Stomach smooth muscle (tissue), 2 donors: ENCODE results near the gene KCNQ1OT1.

Experiments used
- H3K27ac ChIP-seq: one replicate; pipeline ENCODE4 v1.7.0; 2013; ENCODE audit warnings: mild to moderate bottlenecking, low read length, inconsistent platforms
- H3K27me3 ChIP-seq, 2 donors: one replicate each; pipeline ENCODE4 v1.7.0; 2013; ENCODE audit warnings: low read length in 2 of 2; ENCODE audit not compliant: insufficient read depth in 2 of 2, control insufficient read depth in 1 of 2
- H3K36me3 ChIP-seq, 2 donors: one replicate each; pipeline ENCODE4 v1.7.0; 2013; ENCODE audit warnings: low read length in 2 of 2; ENCODE audit not compliant: control insufficient read depth in 2 of 2, insufficient read depth in 2 of 2
- H3K4me1 ChIP-seq: one replicate; pipeline ENCODE4 v1.7.0; 2013; ENCODE audit warnings: low read length; ENCODE audit not compliant: control insufficient read depth, insufficient read depth
- H3K4me3 ChIP-seq, 2 donors: one replicate each; pipeline ENCODE4 v1.7.0; 2013; ENCODE audit warnings: low read length in 2 of 2
- H3K9ac ChIP-seq, 2 donors: one replicate each; pipeline ENCODE4 v1.7.0; 2013; ENCODE audit warnings: low read length in 2 of 2, mild to moderate bottlenecking in 1 of 2
- H3K9me3 ChIP-seq, 2 donors: one replicate each; pipeline ENCODE4 v1.7.0; 2013; ENCODE audit warnings: low read length in 2 of 2; ENCODE audit not compliant: control insufficient read depth in 2 of 2
- donor health status: healthy.
- donor health status: Pancreatic carcinoma.

KCNQ1OT1 gene

DNA sequence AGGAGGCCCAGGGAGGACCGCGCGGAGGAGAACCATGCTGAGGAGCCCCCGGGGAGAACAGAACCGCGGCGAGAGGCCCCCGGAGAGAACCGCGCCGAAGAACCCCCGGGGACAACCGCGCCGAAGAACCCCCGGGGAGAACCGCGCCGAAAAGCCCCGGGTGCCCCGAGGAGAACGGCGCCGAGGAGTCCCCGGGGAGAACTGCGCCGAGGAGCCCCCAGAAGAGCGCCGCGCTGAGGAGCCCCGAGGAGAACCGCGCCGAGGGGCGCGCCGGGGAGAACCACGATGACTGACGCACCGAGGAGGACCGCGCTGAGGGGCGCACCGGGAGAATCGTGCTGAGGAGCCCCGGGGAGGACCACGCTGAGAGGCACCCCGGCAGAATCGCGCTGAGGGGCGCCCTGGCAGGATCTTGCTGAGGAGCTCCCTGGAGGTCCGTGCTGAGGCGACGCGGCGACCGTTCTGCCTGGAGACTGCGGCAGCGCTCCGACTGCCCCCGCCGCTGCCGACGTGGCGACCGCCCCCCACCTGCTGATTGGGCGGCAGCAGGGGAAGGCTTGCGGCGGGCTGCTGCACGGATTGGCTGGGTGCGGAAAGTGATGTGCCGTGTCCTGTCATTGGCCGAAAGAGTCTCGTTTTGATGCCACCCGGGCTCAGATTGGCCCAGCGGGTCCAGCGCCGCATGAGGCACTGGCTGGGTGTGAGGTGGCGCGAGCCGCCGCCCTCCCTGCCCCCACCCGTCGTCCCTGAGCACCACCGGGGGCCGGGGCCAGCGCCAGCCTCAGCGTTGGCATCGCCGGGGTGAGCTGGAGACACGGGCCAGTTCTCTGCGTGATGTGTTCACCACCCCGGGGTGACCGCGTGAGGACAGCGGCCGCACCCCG, at the start of gene KCNQ1OT1:
TSS of gene KCNQ1OT1 (minus strand) at position 464 of the 884 bp plus-strand sequence.
- Histone ChIP-seq H3K9me3 (no peaks in the 10 kb centered on the region), H3K4me1 (peaks cover 11% of the 10 kb centered on the region), H3K27ac (peak within 1 kb of the TSS; percentile 82), H3K36me3 (no peaks in the 10 kb centered on the region), H3K27me3 (no peaks in the 10 kb centered on the region), H3K9ac (peak within 1 kb of the TSS; percentile 66 to 69), H3K4me3 (peak within 1 kb of the TSS; percentile 78 to 83)

DNA sequence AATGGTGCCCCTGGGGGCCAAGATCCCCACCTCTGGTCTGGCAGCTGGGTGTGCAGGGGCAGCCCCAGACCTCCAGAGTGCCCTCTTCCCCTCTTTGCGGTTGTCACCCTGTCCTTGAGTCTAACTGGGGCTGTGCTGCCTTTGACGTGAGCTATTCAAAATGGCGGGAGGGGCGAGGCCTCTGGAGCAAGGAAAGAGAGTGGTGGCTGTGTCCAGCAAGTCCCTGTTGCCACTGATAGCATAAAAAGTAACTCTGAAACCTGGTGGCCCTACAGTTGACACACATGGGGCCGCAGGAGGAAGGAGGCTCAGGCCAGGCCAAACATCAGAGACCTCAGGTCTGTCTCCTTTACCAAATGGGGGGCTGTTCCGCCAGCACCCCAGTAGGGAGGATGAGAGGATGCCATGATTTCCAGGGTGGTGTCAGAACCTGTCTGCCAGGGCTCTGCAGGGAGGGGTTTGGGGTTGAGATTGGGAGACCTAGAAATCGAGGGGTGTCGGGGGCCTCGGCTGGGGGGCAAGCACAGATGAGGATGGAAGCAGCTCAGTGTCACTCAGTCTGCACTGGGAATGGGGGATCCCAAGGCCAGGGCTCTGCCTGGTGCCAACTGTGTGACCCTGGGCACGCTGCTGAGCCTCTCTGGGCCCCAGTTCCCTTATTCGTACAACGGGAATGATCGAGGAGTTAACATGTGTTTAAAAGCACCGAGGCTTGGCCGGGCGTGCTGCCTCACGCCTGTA, 49.2 kb upstream of the KCNQ1OT1 start:
- Histone ChIP-seq H3K36me3 (no peaks in the 10 kb centered on the region), H3K9me3 (no peaks in the 10 kb centered on the region), H3K27me3 (no peaks in the 10 kb centered on the region), H3K4me3 (no peak overlapping the region), H3K9ac (no peak overlapping the region), H3K4me1 (peaks cover 4% of the 10 kb centered on the region), H3K27ac (no peak overlapping the region)

DNA sequence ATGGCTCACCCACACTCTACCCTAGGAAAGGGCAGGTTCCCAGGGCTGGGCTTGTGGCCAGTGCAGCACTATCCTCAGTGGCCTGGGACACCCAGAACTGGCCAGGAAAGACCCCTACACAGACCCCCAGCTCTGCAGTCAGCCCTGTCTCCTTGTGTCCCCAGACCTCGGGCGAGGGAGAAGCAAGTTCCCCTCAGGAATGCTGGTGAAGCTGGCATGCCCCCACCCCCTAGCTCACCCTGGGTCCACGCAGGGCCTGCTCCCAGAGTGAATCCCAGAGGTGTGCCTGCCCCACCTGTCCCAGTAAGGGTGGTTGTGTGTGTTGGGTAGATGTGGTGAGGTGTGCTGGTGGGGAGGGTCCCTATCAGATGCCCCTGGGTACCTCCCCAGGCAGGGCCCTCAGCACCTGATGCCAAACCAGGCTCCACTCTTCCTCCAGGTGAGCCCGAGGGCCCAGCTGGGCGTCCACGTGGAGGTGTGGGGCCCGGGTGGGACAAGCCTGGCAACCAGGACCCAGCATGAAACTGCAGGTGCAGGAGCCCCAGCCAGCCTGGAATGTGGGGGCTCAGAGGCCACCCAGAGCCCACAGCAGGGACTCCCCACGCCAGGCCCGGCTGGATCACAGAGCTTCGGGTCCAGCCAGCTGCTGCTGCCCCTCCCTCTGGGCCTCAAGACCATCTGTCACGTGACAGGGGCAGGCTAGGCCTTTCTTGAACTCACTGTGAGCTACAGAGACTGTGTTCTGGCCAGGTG, 48.4 kb upstream of the KCNQ1OT1 start:
- Histone ChIP-seq H3K4me1 (peaks cover 4% of the 10 kb centered on the region), H3K27ac (no peak overlapping the region)

DNA sequence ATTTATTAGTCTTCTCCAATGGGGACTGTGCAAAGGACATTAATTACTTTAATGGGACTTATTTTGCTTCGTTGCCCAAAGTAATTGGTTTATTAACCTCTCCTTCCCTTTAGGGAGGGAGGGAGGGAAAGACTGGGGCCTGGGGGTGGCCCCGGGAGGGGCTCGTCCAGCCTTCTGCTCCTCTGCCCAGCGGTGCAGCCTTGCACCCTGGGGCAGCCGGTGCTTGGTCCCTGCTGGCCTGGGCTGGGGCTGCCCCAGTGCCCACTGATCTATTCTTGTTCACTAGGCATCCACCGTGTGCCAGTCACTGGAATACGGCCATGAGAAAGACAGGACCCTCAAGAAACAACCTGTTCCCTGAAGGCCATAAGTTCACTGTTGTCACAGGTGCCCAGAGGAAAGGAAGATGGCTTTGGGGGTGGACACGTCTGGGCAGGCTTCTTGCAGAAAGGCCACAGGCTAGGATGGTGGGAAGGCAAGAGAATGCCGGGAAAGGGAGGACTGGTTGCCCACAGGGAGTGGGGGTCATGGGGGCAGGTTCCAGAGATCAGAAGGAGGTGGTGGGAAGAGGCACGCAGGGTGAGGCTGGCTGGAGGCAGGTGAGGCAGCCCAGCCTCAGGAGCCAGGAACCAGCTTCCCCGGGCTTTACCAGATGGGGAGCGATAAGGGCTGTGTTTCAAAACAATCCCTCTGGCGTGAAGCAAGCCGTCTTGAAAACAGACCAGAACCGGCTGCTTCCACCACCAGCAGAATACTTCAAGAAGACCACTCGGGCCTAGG, 47.6 kb upstream of the KCNQ1OT1 start:
- Histone ChIP-seq H3K27ac (no peak overlapping the region), H3K36me3 (no peaks in the 10 kb centered on the region), H3K4me3 (no peak overlapping the region), H3K9me3 (no peaks in the 10 kb centered on the region), H3K4me1 (peaks cover 4% of the 10 kb centered on the region), H3K27me3 (no peaks in the 10 kb centered on the region), H3K9ac (no peak overlapping the region)

More for the DNA sequence above, 48.4 kb upstream of the KCNQ1OT1 start:
- Histone ChIP-seq H3K9me3 (no peaks in the 10 kb centered on the region), H3K36me3 (no peaks in the 10 kb centered on the region), H3K4me3 (no peak overlapping the region), H3K27me3 (no peaks in the 10 kb centered on the region), H3K9ac (no peak overlapping the region)

DNA sequence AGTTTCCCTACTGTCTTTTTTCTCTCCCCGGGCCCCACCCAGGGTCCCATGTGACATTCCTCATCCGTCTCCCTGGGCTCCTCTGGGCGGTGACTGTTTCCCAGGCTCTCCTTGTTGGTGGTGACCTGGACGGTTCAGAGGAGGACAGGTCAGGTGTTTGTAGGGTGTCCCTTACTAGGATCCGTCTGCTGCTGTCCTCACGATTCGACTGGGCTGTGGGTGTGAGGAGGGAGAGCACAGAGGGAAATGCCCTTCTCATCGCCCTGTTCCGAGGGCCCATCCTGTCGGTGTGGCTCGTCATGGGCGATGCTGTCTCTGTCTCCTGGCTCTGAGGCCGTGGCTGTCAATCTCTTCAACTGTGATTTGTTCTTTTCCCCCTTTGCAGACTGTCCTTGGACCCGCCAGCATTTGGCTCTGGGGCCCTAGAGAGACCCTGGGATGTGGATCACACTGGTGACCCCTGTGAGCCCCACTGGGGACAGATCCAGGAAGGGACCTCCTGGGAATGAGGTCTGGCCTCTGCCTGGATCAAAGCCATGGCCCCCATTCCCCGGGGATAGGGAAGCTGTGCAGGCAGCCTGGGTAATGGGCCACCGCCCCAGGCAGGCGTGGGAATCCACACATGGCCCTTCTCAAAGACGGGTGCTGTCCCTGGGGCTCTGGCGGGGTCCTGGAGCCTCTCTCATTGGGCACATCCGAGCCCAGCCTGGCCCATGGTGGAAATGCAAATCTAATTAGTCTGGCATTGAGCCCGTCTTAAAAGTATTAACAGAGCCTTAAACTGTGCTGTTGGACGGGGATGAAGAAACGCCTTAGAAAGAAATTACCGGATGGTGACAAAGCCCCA, 46.8 kb upstream of the KCNQ1OT1 start:
- H3K27ac ChIP-seq = no peak overlapping the region
- no peak overlapping the region for H3K9ac ChIP-seq
- no peaks in the 10 kb centered on the region for H3K27me3 ChIP-seq
- H3K9me3 ChIP-seq = no peaks in the 10 kb centered on the region
- H3K4me1 ChIP-seq = peaks cover 8% of the 10 kb centered on the region
- H3K36me3 ChIP-seq = no peaks in the 10 kb centered on the region
- H3K4me3 ChIP-seq = no peak overlapping the region

DNA sequence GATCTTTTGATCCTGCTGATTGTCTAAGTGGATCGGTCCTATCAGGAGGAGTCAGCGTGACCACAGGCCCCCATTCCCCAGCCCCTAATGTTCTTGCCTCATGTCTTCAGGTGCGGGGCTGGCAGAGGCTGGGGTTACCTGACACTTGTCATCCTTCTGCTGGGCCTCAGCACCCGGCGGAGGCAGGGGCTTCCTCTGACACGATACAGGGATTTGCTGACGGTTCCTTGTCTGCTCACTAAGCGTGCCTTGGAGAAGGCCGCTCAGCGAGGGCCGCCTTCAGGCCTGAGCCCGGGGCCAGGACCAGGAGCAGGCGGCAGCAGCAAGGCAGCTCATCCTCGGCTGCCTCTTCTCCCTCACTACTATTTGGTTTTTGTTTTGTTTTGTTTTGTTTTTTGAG, 45.7 kb upstream of the KCNQ1OT1 start:
- Histone ChIP-seq H3K4me3 (no peak overlapping the region), H3K9me3 (no peaks in the 10 kb centered on the region), H3K9ac (no peak overlapping the region), H3K27me3 (no peaks in the 10 kb centered on the region), H3K4me1 (peaks cover 7% of the 10 kb centered on the region), H3K27ac (no peak overlapping the region), H3K36me3 (no peaks in the 10 kb centered on the region)

DNA sequence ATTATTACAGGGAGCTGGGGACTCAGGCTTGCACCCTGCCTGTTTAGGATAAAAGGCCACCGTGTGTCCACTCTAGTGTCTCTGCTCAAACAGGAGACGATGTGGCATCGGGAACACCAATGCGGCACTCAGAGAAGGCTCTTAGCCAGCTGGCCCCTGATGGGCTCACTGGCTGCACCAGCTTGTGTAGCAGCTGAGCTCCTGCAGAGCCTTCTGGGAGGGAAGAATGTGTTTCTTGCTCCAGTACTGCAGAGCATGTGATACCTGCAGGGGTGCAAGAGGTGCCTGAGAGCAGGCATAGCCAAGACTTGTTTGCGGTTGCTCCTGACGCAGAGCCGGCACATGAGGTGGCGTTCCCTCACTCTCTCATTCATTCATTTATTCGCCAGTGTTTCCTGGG, 44.4 kb upstream of the KCNQ1OT1 start:
- no peaks in the 10 kb centered on the region for H3K27me3 ChIP-seq
- no peaks in the 10 kb centered on the region for H3K9me3 ChIP-seq
- H3K4me3 ChIP-seq = no peak overlapping the region
- no peaks in the 10 kb centered on the region for H3K36me3 ChIP-seq
- H3K27ac ChIP-seq = no peak overlapping the region
- no peak overlapping the region for H3K9ac ChIP-seq
- H3K4me1 ChIP-seq = peaks cover 5% of the 10 kb centered on the region

DNA sequence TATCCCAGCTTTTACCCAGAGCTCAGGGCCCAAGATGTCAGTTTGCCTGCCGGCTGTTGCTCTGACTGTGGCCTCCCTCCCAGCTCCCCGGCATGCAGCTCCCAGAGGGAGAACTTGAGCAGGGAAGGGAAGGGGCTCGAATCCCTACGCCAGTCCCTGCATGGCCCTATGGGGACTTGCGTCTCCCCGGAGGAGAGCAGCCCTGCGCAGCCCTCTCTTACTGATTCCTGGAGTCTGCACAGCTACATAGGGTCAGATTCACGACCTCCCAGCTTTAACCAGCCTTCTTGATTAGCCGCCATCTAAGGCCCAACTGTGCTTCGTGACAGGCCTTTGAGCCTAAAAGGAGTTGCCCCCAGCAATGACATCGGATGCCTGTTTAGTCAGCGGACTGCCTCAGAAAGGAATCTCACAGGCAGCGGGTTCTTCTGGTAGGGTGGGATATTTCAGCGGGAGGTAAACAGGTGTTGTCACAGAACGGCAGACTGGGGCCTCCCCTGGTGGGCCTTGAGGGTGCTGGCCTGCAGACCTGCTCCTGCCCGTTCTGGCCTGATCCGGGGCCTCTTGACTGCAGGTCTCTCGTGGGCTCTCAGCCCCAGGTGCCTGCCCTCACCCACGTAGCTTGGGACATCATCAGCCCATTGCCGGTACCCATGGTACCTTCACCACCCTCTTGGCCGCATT, 43.8 kb upstream of the KCNQ1OT1 start:
- no peaks in the 10 kb centered on the region for H3K36me3 ChIP-seq
- no peak overlapping the region for H3K27ac ChIP-seq
- H3K4me3 ChIP-seq = no peak overlapping the region
- H3K27me3 ChIP-seq = no peaks in the 10 kb centered on the region
- H3K9ac ChIP-seq = no peak overlapping the region
- no peaks in the 10 kb centered on the region for H3K9me3 ChIP-seq
- peaks cover 5% of the 10 kb centered on the region for H3K4me1 ChIP-seq

DNA sequence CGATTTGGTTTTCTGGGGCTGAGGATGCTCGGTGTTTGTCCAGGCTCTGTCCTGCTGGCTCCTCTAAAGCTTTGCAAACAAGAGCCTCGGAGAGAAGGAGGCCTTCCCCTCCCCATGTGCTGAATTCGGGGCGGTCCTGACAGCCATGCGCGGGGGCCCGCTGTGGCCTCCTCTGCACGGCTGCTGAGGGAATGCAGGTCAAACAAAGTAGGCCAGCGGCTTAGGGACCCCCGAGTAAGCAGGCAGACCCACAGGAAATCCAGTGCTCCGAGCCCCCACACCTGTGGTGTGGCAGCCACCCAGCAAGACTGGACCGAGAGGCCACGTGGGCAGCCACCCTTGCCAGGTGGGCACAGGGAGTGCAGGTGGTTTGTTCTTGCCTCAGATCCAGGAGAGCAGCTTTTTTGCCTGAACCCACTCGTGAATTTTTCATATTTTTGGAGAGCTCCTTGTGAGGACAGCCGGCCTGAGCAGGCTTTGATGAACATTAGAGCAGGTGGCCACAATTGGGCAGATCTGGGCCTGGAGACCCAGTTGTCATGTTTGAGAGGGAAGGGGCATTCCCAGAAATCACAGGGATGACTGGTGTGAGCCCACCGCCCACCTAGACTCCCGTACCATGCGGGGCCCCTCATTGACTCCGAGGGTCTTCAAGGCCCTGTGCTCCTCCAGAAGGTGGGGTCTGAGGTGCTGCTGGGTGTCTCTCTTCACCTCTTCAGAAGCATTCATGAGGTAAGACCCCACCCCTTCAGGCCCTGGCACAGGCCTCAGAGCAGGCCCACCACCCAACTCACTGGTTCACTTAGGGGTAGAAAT, 43.0 kb upstream of the KCNQ1OT1 start:
- Histone ChIP-seq H3K36me3 (no peaks in the 10 kb centered on the region), H3K4me1 (peaks cover 5% of the 10 kb centered on the region), H3K27me3 (no peaks in the 10 kb centered on the region), H3K9me3 (no peaks in the 10 kb centered on the region), H3K27ac (no peak overlapping the region), H3K9ac (no peak overlapping the region), H3K4me3 (no peak overlapping the region)
